ENCODE results near the gene C5orf15. TPM values are rescaled to one million over a fixed set of nuclear protein-coding genes. Genes with fewer than 3 reads are reported as not detected.

Gene C5orf15
- total and polyA plus RNA-seq, 8 donors, result 6.4 to 35.4 (median 10.7) TPM

DNA sequence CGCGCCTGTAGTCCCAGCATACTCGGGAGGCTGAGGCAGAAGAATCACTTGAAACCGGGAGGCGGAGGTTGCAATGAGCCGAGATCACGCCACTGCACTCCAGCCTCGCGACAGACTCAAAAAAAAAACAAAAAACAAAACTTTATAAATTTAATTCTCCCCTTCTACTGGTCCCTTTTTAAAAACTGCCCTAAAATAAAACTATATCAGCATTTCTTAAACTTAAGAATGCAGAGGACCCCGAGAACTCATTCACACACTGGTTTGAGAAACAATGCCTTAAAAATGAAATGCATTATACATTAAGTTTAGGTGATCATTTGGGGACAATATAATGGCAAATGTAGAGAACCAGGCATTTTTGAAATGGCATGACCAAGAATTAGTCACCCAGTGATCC is 2.3 kb downstream of the C5orf15 start:
- no peak for DNase-seq
- no peaks in the 10 kb centered on the region for H3K36me3 ChIP-seq
- WGBS, 2 donors, result 94 to 96% methylated on average over 10 of the region's 10 CpGs
- no peak for FAIRE-seq
- no peak overlapping the region for H3K27ac ChIP-seq
- H3K4me1 ChIP-seq, result peaks cover 0 to 20% (median 4%) of the 10 kb centered on the region in 3 donors
- H3K9me3 ChIP-seq, result no peaks in the 10 kb centered on the region
- TF ChIP-seq, protein P1, sequence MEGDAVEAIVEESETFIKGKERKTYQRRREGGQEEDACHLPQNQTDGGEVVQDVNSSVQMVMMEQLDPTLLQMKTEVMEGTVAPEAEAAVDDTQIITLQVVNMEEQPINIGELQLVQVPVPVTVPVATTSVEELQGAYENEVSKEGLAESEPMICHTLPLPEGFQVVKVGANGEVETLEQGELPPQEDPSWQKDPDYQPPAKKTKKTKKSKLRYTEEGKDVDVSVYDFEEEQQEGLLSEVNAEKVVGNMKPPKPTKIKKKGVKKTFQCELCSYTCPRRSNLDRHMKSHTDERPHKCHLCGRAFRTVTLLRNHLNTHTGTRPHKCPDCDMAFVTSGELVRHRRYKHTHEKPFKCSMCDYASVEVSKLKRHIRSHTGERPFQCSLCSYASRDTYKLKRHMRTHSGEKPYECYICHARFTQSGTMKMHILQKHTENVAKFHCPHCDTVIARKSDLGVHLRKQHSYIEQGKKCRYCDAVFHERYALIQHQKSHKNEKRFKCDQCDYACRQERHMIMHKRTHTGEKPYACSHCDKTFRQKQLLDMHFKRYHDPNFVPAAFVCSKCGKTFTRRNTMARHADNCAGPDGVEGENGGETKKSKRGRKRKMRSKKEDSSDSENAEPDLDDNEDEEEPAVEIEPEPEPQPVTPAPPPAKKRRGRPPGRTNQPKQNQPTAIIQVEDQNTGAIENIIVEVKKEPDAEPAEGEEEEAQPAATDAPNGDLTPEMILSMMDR (IDR thresholded peaks at IDR 0.05), result no peak
- no peak overlapping the region for H3K4me3 ChIP-seq
- no peaks in the 10 kb centered on the region for H3K27me3 ChIP-seq
- intact Hi-C loops (cut with DNase I), result no loop called here
- no peak for ATAC-seq

DNA sequence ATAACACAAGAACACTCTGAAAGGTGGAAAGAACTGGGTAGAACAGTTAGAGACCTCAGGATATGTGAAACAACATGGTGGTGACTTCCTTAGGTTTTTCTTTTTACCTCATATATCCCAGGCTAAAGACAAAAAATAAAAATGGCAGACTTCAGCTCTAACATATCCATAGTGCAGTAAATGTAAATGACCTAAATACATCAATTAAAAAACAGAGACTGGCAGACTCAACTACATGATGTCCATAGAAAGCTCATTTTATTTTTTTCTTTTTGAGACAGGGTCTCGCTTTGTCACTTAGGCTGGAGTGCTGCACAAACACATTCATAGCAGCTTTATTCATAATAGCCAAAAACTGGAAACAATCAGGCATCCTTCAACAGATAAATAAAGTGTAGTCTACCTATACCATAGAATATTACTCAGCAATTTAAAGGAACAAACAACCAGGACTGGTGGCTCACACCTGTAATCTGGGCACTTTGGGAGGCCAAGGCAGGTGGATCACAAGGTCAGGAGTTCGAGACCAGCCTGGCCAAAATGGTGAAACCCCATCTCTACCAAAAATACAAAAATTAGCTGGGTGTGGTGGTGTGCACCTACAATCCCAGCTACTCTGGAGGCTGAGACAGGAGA is 4.8 kb downstream of the C5orf15 start:
- H3K4me1 ChIP-seq, result peaks cover 0 to 8% (median 0%) of the 10 kb centered on the region in 3 donors
- intact Hi-C loops (cut with DNase I), result no loop called here
- no peak overlapping the region for H3K4me3 ChIP-seq
- ATAC-seq (no peak), DNase-seq (no peak), FAIRE-seq (no peak)
- H3K27ac ChIP-seq, result peak overlapping the region in 1 of 4 donors; percentile 8
- TF ChIP-seq, protein P1 (IDR thresholded peaks at IDR 0.05), result no peak
- no peaks in the 10 kb centered on the region for H3K27me3 ChIP-seq
- H3K9me3 ChIP-seq, result no peaks in the 10 kb centered on the region
- WGBS, 2 donors, result 94 to 96% methylated on average over 2 of the region's 2 CpGs
- H3K36me3 ChIP-seq, result no peaks in the 10 kb centered on the region

DNA sequence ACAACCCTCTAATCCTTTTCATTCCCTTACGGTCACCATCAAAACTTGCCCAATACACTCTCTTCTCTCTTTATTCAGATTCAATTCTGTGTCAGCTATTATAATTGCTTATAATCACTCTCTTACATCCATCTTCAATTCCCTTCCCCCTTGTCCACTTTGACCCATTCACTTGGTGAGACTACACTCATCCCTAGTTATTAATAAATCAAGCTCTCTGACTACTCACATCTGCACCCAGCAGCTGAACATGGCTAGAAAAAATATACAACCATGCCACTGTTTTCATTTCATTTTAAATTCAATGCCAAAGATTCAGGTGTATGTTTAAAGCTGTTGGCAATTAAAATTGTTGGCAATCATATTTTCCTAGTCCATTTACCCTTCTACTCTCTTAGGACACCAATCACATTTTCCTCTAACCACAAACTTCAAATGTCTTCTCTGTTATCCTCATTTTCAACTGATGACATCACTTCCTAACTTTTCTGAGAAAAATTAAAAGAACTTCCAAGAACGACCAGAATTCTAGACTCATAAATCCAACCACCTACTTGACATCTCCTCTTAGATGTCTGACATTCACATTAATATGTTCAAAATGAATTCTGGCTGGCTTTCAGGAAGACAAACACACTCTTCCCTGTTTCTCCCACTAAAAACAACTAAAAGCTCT is 5.5 kb downstream of the C5orf15 start:
- 64 to 66% methylated on average over 2 of the region's 2 CpGs for WGBS, 2 donors

DNA sequence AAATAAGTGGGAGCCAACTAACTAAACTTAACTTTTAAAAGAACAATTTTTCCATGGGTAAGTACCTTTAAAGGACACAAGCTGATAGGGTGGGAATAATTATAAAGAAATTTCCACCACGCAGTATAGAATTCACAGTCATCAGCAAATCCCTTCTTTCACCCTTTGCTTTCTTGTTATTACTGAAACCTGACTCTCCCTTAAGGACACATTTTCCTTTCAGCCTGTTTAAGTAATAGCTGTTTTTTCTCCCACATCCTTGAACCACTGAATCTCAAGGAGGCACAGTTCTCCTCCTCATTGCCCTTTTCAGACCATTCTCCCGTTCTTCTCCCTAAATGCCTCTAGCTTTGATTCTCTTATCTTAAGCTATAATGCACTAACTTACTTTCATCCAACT is 6.3 kb downstream of the C5orf15 start:
- TF ChIP-seq, protein P1 (IDR thresholded peaks at IDR 0.05), result no peak

More for the DNA sequence above, 5.5 kb downstream of the C5orf15 start:
- H3K9me3 ChIP-seq, result no peaks in the 10 kb centered on the region
- no peak for DNase-seq
- H3K4me1 ChIP-seq, result peaks cover 0 to 8% (median 0%) of the 10 kb centered on the region in 3 donors
- TF ChIP-seq, protein P1 (IDR thresholded peaks at IDR 0.05), result no peak
- H3K36me3 ChIP-seq, result peaks cover 0 to 3% (median 0%) of the 10 kb centered on the region in 3 donors
- no peak overlapping the region for H3K4me3 ChIP-seq
- intact Hi-C loops (cut with DNase I), result no loop called here
- H3K27ac ChIP-seq, result peak overlapping the region in 1 of 4 donors; percentile 8
- no peaks in the 10 kb centered on the region for H3K27me3 ChIP-seq
- no peak for FAIRE-seq
- ATAC-seq, result no peak

DNA sequence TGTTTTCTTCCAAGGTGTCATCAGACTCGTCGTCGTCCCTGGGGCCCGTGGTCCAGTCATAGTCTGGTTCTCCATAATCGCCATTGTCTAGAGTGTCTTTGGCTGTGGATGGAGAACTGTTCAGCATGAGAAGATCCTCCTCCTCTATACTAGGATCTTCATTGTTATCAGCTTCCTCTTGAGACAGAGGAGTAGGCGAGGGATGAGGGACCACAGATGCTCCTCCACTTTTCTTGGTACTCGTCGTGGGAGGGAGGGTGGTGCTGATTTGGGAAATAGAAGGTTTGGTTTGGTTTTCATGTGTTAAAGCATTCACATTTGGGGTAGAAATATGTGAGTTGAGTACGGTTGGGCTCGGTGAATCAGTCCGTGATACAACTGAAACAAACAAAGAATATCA is 8.8 kb downstream of the C5orf15 start:
- 79 to 80% methylated on average over 11 of the region's 11 CpGs for WGBS, 2 donors
- TF ChIP-seq, protein P1 (IDR thresholded peaks at IDR 0.05), result no peak
- no peak for FAIRE-seq

More for the DNA sequence above, 6.3 kb downstream of the C5orf15 start:
- Histone ChIP-seq H3K27me3 (no peaks in the 10 kb centered on the region), H3K4me1 (peaks cover 0 to 4% (median 0%) of the 10 kb centered on the region in 3 donors), H3K4me3 (no peak overlapping the region), H3K9me3 (no peaks in the 10 kb centered on the region), H3K27ac (no peak overlapping the region), H3K36me3 (peaks cover 0 to 8% (median 0%) of the 10 kb centered on the region in 3 donors)
- DNase-seq (no peak), ATAC-seq (no peak), FAIRE-seq (no peak)
- intact Hi-C loops (cut with DNase I), result no loop called here
- 71 to 76% methylated on average over 2 of the region's 2 CpGs for WGBS, 2 donors

More for the DNA sequence above, 8.8 kb downstream of the C5orf15 start:
- intact Hi-C loops (cut with DNase I), result no loop called here
- no peak for ATAC-seq
- Histone ChIP-seq H3K27ac (no peak overlapping the region), H3K4me1 (peaks cover 0 to 7% (median 4%) of the 10 kb centered on the region in 3 donors), H3K4me3 (no peak overlapping the region), H3K9me3 (no peaks in the 10 kb centered on the region), H3K36me3 (peaks cover 0 to 8% (median 0%) of the 10 kb centered on the region in 3 donors), H3K27me3 (no peaks in the 10 kb centered on the region)
- no peak for DNase-seq

All from pancreas (tissue), 10 donors.